GM21360 (cell line): ENCODE results near the gene ADIRF.
"Not testable (repeated sequence)": the region's sequence is repeated elsewhere in the genome, so short reads cannot be mapped to it uniquely, and the experiment has no call there.

Experiments used
- ATAC-seq: cut with Tn5 transposase; IDR thresholded peaks from one replicate; pipeline ENCODE4 v1.9.1; 2021; ENCODE audit warnings: mild to moderate bottlenecking, moderate library complexity; ENCODE audit not compliant: unreplicated experiment

The ADIRF gene

DNA sequence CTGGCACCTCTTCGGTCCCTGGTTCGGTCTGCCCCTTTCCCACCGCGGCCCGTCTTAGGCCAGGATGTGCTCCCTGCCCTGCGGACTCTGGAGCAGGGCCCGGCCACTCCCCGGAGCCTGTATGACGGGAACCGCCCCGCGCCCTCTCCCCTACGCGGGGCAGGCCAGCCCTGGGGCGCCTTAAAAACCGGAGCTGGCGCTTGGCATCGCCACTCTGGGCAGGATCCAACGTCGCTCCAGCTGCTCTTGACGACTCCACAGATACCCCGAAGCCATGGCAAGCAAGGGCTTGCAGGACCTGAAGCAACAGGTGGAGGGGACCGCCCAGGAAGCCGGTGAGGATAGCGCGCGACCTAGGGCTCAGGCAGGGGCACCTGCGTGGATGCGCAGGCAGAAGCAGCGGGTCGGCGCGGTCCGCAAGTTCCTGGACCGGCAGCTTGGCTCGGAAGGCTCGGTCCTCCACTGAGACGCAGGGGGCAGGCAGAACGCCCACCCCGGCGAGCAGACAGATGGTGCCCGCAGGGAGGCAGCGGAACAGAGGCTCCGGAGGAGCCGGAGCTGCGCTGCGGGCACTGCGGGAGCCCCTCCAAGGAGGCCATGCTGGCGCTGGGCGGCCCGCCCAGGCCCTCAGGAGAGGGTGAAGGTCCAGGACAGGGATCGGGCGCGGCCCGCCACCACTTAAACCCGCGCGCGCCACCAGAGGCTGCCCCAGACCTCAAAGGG is at the start of gene ADIRF:
Gene ADIRF (plus strand): TSS at position 212 of the 723 bp plus-strand sequence. CDS start 63 bp downstream, at position 275.
- no peak for ATAC-seq

DNA sequence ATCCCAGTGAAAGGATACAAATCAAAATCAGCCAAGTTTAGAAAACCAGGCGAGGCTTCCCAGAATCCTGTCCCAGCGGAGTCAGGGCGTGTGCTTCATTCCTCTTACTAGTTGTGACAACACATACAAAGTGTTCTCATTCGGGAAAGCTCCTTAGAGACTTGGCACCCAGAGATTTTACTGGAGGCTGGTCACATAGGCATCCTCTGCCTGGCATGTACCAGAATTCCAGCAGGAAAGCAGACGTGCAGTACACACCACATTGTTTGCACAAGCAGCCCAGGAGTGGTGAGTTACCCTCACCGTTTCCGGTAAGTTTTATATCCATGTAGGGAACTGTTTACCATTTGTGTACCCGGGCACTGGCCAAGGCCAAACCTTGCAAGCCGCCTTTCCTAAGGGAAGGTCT is 45.7 kb upstream of the ADIRF start:
- ATAC-seq: no peak

DNA sequence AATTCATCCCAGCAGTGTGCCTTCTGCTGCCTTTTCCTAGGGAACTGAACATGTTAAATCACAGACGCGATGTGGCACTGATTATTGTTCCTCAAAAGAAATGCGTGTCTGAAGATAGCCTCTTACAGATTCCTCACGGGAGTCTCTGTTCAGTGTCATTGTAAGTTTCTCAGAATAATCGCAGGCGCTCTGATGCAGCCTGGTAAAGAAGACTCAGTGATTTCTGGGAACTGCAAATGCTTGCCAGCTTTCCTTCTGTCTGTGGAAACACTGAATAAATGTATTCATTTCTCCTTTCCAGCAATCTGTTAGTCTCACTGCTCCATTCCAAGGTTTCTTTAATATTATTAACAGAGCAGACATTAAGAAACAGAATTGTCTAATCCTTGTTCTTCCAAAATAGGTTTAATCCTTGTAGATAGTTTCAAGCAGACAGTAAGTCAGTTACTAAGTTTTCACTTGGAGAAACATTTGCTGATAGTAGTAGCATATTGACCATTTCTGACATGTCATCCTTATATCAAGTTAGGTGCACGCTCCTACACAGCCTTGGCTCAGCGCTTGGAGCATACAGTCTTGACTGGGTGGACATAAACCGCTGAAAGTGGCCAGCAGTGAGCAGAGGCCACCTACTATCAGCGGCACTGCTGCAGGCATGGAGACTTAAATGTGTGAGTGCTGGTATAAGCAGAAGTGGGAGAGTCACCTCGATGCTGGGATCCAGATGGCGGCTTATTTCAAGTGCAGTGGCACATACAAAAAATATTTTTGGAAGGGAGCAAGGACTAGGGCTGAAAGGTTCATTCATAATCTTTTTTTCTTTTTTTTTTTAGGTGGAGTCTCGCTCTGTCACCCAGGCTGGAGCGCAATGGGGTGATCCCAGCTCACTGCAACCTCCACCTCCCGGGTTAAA is 38.6 kb upstream of the ADIRF start:
- no peak for ATAC-seq

DNA sequence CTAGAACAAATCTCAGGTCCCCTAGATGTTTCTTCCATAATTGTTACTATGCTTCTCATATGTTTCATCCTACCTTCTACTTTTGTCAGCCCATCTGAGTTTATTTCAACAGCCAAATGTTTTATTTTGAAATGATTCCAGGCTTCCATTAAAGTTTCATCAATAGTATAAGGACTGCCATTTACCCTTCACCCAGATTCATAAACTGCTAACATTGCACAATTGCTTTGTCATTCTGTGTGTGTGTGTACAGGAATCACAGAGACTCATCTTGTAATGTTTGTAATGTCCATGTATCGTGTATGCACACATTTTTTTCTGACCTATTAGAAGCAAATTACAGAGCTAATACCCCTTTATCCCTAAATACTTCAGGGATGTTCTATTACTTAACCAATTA is 36.4 kb upstream of the ADIRF start:
- no peak for ATAC-seq

DNA sequence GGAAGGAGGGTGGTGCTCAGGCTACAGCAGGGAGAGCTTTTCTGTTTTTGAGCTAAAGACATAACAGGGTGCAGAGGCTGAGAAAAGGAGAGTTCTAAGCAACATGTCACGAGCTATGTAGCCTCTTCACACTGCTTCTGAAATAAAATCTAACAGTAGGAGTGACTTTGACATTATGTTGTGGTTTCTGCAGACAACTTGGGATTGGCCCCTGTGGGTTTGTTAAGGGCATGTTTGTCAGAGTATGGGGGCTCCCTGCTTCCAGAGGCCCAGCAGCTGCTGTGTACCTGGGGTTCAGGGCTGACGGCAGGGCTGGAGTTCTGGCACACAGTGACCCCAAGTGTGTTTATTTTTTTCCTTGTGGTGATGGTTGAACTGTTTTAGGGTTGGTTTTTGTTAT is 35.6 kb upstream of the ADIRF start:
- no peak for ATAC-seq

DNA sequence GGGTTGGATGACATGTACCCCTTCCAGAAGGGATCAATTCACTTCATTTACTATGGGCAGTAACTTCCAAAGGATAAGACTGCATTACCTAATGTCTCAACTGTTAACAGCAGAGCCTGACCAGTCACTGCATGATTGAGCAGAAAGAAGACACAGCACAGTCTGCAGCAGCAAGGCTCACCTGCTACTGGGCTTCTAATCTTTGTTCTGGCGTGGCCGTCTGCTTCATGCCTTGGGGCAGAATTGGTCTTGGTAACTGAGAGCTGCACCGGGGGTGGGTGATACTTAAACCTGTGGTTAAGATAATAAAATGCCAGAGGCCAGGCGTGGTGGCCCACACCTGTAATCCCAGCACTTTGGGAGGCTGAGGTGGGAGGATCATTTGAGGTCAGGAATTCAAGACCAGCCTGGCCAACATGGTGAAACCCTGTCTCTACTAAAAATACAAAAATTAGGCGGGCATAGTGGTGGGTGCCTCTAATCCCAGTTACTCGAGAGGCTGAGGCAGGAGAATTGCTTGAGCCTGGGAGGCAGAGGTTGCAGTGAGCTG is 34.0 kb upstream of the ADIRF start:
- not testable (repeated sequence) for ATAC-seq

DNA sequence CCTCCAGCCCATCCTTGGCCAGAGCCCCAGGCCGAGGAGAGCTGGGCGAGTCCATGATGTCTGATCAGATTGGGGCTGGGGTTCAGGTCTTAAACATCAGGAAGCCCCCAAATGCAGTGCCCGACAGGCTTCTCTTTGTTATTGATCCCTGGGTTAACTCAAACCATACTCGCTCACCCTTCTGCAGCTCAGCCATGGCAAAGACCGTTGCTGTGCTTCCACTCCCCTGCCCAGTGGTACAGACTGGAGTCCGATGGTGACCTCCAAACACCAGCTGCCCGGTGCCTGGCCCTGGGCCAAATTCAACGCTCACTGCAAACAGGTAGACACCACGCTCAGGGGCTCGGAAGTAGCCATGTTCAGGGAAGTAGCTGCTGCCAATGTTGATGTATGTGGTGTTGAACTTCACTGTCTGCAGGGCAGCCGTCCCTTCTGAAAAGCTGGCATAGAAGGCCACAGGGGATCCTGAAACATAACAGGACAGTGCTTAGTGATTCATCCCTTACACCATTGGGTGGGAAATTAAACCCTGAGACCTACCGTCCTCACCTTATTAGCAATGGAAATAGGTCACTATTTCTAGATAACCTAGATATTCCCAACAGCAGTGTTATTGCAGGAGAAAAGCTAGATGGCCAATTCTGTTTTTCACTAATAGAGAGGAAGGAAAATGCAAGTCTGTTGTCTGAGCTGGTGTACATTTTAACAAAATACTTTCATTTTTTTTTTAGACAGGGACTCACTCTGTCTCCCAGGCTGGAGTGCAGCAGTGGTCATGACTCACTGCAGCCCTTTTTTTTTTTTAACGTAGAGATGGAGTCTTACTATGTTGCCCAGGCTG is 31.4 kb upstream of the ADIRF start:
- no peak for ATAC-seq

DNA sequence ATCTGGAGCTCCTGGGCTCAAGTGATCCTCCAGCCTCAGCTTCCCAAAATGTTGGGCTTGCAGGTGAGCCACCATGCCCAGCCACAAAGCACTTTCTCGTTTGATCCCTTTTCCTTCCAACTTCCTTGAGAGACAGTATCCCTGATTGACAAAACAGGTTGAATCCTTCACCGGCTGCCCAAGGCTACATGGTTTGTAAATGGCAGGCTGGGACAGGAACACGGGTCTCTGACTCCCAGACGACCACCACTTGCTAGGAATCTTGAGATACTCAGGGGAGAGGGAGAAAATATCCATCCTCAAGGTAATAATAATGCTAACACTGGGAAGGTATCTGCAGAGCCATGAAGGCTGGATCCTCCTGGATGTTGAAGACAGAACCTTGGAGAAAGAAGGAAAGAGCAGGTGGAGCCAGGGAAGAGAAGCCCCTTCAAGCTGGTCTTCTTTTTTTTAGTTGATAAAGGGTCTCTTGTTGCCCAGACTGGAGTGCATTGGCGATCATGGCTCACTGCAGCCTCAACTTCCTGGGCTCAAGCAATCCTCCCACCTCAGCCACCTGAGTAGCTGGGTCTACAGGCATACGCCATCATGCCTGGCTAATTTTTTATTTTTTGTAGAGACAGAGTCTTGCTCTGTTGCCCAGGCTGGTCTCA is 30.7 kb upstream of the ADIRF start:
- ATAC-seq: no peak

DNA sequence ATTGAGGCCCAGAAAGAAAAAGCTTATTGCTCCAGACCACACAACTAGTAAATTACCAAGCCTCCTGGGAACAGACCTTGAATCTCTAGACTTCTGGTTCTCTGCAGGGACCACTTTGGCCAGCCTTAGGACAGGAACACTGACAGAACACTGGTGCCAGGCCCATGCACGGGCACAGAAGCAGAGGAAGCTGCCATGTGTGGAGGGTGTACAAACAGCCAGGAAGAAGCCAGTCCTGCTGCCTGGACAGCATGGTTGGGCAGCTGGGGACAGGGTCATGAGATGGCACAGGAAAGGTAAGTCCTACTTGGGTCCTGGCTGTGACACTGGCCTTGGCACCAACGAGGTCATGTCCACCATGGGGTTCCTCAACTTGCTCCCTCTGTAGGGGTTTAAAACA is 30.0 kb upstream of the ADIRF start:
- ATAC-seq: no peak

DNA sequence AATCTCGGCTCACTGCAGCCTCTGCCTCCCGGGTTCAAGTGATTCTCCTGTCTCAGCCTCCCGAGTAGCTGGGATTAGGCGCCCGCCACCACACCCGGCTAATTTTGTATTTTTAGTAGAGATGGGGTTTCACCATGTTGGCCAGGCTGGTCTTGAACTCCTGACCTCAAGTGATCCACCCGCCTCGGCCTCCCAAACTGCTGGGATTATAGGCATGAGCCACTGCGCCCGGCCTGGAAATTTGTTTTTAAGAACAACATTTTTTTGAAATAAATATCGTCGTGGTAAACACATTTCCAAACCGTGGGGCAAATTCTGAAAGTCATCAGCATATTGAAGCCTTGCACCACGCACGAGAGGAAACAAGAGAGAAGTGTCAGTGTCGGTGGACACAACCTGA is 28.2 kb upstream of the ADIRF start:
- not testable (repeated sequence) for ATAC-seq

DNA sequence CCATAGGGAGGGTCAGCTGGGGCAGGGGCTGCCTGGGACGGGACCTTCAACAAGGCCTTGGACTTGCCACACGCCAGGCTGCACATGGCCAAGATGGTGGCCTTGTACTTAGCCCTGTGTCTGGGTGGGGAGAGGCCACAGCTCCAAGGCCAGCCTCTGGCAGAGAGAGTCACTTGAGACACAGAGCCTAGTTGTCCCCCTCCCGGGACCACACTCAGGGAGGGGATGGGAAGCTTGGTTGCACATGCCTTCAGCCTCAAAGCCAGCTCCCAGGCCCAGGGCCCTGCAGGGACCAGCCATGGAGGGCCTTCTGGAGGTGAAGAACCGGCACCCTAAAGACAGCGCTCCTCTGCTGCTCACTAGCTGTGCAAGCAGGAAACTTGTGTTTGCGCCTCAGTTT is 27.6 kb upstream of the ADIRF start:
- no peak for ATAC-seq

DNA sequence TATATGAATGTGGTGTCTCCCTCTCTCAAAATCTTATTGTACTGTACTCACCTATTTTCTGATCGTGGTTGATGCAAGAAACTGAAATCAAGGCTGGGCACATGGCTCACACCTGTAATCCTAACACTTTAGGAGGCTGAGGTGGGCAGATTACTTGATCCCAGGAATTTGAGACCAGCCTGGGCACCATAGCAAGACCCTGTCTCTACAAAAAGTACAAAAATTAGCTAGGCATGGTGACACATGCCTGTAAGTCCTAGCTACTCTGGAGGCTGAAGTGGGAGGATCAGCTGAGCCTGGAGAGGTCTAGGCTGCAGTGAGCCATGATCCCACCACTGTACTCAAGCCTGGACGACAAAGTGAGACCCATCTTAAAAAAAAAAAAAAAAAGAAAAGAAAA is 26.9 kb upstream of the ADIRF start:
- no peak for ATAC-seq

DNA sequence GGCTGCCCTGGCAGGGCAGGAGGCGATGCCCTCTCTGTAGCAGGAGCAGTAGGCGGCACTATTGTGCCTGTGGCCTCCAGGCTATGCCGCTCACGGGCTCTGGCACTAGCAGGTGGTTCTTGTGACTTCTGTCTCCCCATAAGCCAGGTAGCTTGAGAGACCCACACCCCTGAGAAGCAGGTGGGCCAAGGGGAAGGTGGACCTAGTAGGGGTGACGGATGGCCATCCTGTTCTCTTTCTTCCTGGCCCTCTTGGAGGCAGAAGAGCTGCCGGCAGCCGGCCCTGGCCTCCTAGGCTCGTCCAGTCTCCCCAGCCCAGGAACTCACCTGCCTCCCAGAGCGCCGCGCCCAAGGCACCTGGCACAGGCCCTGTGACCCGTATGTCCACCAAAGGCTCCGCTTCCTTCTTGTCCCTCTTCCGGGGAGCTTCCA is 26.3 kb upstream of the ADIRF start:
- ATAC-seq: no peak

DNA sequence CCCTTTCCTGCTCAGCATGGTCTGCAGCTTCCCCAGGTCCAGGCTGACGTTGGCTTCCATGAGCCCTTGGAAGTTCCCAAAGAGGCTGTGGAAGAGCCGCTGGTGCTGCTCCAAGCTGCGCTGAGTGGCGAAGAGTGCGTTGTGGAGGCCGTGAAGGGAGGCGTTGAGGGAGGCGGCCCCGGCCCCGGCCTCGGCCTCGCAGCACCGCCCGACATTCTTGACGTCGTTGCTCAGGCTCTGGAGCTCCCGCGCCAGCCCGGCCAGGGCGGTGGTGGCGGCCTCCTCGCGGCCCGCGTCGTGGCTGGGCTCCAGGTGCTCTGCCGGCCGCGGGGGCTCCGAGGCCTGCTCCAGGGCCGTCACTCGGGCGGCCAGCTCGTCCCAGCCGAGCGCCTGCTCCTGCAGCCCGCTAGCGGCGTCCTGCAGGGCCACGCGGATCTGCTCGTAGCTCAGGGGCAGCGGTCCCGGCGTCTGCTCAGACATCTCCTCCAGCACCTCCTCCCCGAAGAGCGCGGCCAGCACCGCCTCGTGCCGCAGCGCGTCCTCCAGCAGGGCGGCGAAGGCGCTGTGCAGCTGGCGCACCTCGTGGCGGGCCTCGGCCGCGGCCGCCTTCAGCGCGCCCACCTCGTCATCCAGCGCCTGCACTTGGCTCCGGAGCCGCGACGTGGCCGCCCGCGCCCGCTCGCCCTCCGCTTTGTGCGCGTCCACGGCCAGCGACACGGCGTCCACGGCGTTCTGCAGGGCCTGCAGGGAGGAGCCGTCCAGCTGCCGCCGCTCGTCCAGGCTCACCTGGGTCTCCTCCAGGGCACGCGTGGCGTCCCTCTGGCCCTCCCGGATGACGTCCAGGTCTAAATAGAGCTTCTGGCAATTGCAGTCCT is 25.6 kb upstream of the ADIRF start:
- no peak for ATAC-seq

DNA sequence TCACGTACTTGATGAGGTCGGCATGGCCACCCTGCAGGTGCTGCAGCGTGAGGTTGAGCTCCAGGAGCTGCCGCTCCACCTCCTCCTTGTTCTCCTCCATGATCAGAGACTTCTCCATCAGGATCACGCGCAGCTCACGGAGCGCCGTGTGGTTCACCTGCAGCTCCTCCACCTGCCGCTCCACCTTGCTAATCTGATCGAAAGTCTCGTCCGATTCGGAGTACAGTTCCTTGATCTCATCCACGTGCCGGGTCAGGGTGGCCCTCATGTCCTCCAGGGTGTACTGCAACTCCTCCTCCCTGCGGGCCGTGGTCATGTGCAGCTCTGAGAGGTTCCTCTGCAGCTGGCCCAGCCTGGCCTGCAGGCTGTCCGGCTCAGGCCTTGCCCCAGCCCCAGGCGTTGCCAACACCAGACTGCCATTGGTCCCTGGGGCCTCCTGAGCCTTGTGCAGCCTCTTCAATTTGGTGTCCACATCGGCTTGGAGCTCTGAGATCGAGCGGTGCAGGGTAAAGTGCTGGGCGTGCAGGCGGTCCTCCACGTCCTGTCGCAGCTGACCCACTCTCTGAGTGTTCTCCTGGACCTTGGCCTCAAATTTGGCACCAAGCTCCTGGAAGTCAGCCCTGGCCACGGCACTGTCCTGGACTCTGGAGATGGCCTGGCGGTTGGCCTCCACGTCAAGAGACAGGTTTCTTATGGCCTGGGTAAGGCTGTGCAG is 24.8 kb upstream of the ADIRF start:
- no peak for ATAC-seq

DNA sequence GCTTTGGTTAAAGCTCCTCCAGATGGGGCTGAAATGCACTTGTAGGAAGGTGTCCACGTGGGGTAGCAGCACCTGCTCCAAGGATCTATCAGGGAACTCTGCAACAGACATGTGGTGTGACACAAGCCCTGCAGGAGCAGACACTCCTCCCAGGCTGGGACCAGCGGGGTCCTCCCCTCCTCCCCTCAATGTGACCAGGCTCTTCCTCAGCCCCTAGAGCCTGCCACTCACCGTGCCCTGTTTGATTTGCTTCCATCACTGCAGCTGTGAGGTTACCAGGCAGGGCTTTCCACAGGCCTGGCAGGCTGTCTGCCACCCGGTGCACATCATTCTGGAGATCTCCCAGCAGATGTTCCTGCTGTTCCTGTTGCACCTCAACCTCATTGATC is 24.3 kb upstream of the ADIRF start:
- no peak for ATAC-seq

DNA sequence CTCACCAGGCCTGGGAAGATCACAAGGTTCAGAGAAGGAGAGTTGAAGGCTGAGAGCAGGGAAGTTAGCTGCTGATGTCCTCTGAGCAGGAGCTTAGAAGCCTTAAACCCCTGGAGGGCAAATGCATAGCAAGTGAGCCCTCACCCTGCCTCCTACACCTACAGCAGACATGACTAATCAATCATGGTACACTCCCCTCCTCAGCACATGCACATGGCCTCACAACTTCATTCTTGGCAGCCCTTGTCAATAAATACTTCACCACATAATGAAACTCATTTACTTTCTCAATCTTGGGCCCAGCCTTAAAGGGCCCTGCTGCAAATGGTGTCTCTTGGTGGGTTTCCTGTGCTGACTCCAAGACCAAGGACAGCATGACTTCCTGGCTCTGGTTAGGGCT is 23.8 kb upstream of the ADIRF start:
- no peak for ATAC-seq

DNA sequence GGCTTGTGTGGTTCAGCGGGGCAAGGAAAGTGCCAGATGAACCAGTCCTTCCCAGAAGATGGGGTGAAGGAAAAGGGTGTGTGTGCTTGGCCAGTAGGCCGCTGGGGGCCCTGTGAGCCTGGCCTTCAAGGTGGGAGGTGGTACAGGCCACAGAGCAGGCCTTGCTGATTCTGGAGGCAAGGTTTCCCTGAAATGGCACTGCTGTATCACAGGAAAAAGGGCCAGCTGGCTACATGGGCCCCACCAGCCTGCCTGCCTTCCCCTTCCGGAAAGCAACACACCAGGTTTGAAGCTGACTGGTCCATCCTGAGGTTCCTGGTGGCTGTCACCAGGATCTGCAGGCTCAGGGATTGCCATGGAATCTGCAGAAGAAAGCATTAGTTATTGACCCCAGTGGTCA is 23.4 kb upstream of the ADIRF start:
- no peak for ATAC-seq
